Ascending aorta (tissue), 2 donors: ENCODE data around the gene CDR2. TPM values are rescaled to one million over a fixed set of nuclear protein-coding genes. Genes with fewer than 3 reads are reported as not detected.

Experiments
- DNase-seq, 2 donors: peaks; one replicate each; pipeline ENCODE4 v3.0.0-alpha.2; 2019; ENCODE audit warnings: low spot score in 2 of 2
- H3K27ac ChIP-seq, 2 donors: fragments of 200-600 bp; sonication (generic); one replicate each; pipeline ENCODE4 v1.5.1; 2016 to 2017; ENCODE audit warnings: mild to moderate bottlenecking in 1 of 2
- H3K27me3 ChIP-seq: fragments of 200-600 bp; sonication (generic); one replicate; pipeline ENCODE4 v1.5.1; 2017
- H3K36me3 ChIP-seq, 2 donors: fragments of 200-600 bp; sonication (generic); one replicate each; pipeline ENCODE4 v1.5.1; 2016
- H3K4me1 ChIP-seq, 2 donors: fragments of 200-600 bp; sonication (generic); one replicate each; pipeline ENCODE4 v1.5.1; 2016 to 2017; ENCODE audit warnings: mild to moderate bottlenecking in 1 of 2
- H3K4me3 ChIP-seq, 2 donors: fragments of 200-600 bp; sonication (generic); one replicate each; pipeline ENCODE4 v1.5.1; 2016 to 2017; ENCODE audit warnings: mild to moderate bottlenecking in 1 of 2
- H3K9me3 ChIP-seq, 2 donors: fragments of 200-600 bp; sonication (generic); one replicate each; pipeline ENCODE4 v1.5.1; 2016
- intact Hi-C: fragments of 100-400 bp; cut with DNase I; formaldehyde crosslinking; loops from one replicate; pipeline ENCODE4 v1.15.1; 2023
- total RNA-seq: library from RNA; depleted of rRNA; stranded (reverse); fragments of >200 nt; gene quantifications from one replicate; pipeline ENCODE4 v1.1.0, GENCODE V29; 2016
- TF ChIP-seq, protein P1 (sequence below), 3 experiments: fragments of 200-600 bp in 2 of 3; fragments of 450-650 bp in 1 of 3; sonication (generic) in 2 of 3; IDR thresholded peaks; one replicate each; pipeline ENCODE4 v1.5.1; 2016 to 2019; ENCODE audit warnings: antibody characterized with exemption in 3 of 3, mild to moderate bottlenecking in 1 of 3, moderate library complexity in 1 of 3

CDR2 gene
- total RNA-seq, 1 donor from 2014 or later: 36.3 TPM

GRCh38 chr16:22375963-22376640 is 1.7 kb upstream of the CDR2 start:
- Histone ChIP-seq H3K27me3 (no peaks in the 10 kb centered on the region), H3K27ac (no peak overlapping the region), H3K9me3 (no peaks in the 10 kb centered on the region), H3K4me3 (no peak overlapping the region), H3K4me1 (peaks cover 4 to 11% of the 10 kb centered on the region in 2 donors), H3K36me3 (no peaks in the 10 kb centered on the region)
- TF ChIP-seq, protein P1, sequence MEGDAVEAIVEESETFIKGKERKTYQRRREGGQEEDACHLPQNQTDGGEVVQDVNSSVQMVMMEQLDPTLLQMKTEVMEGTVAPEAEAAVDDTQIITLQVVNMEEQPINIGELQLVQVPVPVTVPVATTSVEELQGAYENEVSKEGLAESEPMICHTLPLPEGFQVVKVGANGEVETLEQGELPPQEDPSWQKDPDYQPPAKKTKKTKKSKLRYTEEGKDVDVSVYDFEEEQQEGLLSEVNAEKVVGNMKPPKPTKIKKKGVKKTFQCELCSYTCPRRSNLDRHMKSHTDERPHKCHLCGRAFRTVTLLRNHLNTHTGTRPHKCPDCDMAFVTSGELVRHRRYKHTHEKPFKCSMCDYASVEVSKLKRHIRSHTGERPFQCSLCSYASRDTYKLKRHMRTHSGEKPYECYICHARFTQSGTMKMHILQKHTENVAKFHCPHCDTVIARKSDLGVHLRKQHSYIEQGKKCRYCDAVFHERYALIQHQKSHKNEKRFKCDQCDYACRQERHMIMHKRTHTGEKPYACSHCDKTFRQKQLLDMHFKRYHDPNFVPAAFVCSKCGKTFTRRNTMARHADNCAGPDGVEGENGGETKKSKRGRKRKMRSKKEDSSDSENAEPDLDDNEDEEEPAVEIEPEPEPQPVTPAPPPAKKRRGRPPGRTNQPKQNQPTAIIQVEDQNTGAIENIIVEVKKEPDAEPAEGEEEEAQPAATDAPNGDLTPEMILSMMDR (IDR thresholded peaks at IDR 0.05): no peak
- intact Hi-C loops: loop anchor here (2.0 to 10.0 kb wide), 2 partner anchors 49 to 871 kb away; no protein-coding TSS in a partner anchor
- DNase-seq: no peak

- no peaks in the 10 kb centered on the region for H3K9me3 ChIP-seq
- no peak for DNase-seq
- intact Hi-C loops: loop anchor here (2.0 to 10.0 kb wide), 2 partner anchors 49 to 871 kb away; no protein-coding TSS in a partner anchor
- TF ChIP-seq, protein P1 (IDR thresholded peaks at IDR 0.05): no peak
- peaks cover 7 to 11% of the 10 kb centered on the region in 2 donors for H3K4me1 ChIP-seq
- H3K27ac ChIP-seq: peak overlapping the region; percentile 80 to 92
- H3K27me3 ChIP-seq: no peaks in the 10 kb centered on the region
- H3K4me3 ChIP-seq: peak overlapping the region; percentile 97 to 98
- no peaks in the 10 kb centered on the region for H3K36me3 ChIP-seq
Measured at GRCh38 chr16:22375117-22375962, 921 bp upstream of the CDR2 start.

GRCh38 chr16:22373662-22374310 is 633 bp downstream of the CDR2 start:
- peaks cover 16 to 18% of the 10 kb centered on the region in 2 donors for H3K4me1 ChIP-seq
- DNase-seq: peak in 1 of 2 donors; percentile 74
- TF ChIP-seq, protein P1 (IDR thresholded peaks at IDR 0.05): no peak
- peak overlapping the region; percentile 92 to 93 for H3K27ac ChIP-seq
- intact Hi-C loops: loop anchor here (2.0 to 10.0 kb wide), 5 partner anchors 51 to 869 kb away; partner anchors contain the start of gene POLR3E
- no peaks in the 10 kb centered on the region for H3K36me3 ChIP-seq
- H3K9me3 ChIP-seq: no peaks in the 10 kb centered on the region
- H3K4me3 ChIP-seq: peak overlapping the region; percentile 97 to 98
- H3K27me3 ChIP-seq: no peaks in the 10 kb centered on the region

DNA sequence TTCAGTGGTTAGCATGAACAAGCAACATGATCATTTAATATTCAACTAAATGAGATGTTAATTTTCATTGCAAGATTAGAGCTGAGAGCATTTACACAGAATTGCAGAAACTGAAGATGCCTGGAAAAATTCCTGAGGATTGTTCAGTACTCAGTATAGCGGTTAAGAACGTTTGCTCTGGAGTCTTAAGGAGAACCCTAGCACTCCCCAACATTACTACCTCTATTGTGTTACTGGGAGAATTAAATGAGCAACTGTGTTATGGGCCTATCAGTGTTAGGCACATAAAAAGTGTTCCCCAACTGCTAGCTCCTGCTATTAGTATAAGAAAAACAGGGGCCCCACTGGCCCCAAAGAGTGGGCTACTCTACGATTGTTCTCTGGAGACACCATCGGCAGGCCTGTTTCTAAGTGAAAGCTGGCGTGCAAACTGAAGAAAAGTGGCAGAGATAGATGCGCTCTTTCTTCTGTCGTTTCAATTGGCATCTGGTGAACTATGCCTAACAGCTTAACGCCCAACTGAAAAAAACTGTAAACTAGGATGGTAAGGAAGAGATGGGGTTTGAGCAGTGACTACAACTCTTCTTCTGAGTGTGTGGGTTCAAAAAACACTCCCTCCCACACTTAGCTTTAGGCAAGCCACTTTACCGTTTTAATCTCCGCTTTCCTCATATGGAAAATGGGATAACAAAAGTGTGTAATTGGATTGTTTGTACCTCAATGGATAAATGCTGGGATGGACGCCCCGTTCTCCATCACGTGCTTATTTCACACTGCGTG is 1.3 kb downstream of the CDR2 start:
- H3K27me3 ChIP-seq: no peaks in the 10 kb centered on the region
- no peaks in the 10 kb centered on the region for H3K9me3 ChIP-seq
- no peak for DNase-seq
- intact Hi-C loops: loop anchor here (5.0 to 10.0 kb wide), 4 partner anchors 51 to 868 kb away; partner anchors contain the start of gene POLR3E
- H3K36me3 ChIP-seq: no peaks in the 10 kb centered on the region
- H3K27ac ChIP-seq: peak overlapping the region; percentile 92 to 93
- H3K4me1 ChIP-seq: peaks cover 16 to 24% of the 10 kb centered on the region in 2 donors
- TF ChIP-seq, protein P1 (IDR thresholded peaks at IDR 0.05): no peak
- peak overlapping the region; percentile 97 to 98 for H3K4me3 ChIP-seq
